GM12878 (cell line): ENCODE data around the gene MAPRE3. TPM values are rescaled to one million over a fixed set of nuclear protein-coding genes. Genes with fewer than 3 reads are reported as not detected.

Experiments used
- ATAC-seq: fragments of 200-7000 bp; cut with Tn5 transposase; 3 replicates; pipeline ENCODE4 v1.9.1; 2020; ENCODE audit warnings: mild to moderate bottlenecking, moderate library complexity
- BruUV-seq: library from RNA; stranded (reverse); fragments of 400-500 nt; replicated peaks from 2 replicates; lab custom pipeline; 2021; lab: Mats Ljungman, UMichigan
- CTCF ChIA-PET: fragments of 300-600 bp; sonication (Branson Sonifier 250); formaldehyde crosslinking; extraction: SDS; loops from one replicate; lab custom pipeline; 2021; ENCODE audit warnings: inconsistent platforms; lab: Yijun Ruan, JAX
- POLR2A ChIA-PET: fragments of 350-600 bp; formaldehyde crosslinking; extraction: SDS; loops from one replicate; lab custom pipeline; 2021; ENCODE audit warnings: inconsistent platforms; lab: Charles Lee
- RAD21 ChIA-PET: fragments of 300-600 bp; sonication (Branson Sonifier 250); formaldehyde crosslinking; loops from one replicate; lab custom pipeline; 2023; ENCODE audit warnings: antibody characterized with exemption; ENCODE audit not compliant: unreplicated experiment; lab: Charles Lee
- SMC1A ChIA-PET: fragments of 300-600 bp; sonication (Branson Sonifier 250); formaldehyde crosslinking; loops from one replicate; lab custom pipeline; 2023; ENCODE audit not compliant: unreplicated experiment, uncharacterized antibody; lab: Charles Lee
- DNase-seq: peaks from one replicate; pipeline ENCODE4 v3.0.0-alpha.2; 2011; ENCODE audit warnings: low read depth, low spot score
- FAIRE-seq: peaks from 3 replicates; lab custom pipeline; 2011; peaks lifted over from hg19 to GRCh38; lab: Jason Lieb, UNC
- H2AFZ ChIP-seq: 2 replicates; pipeline ENCODE4 v1.6.0; 2011; ENCODE audit warnings: low read depth, low read length, control low read depth; ENCODE audit not compliant: control insufficient read depth
- H3K27ac ChIP-seq: 2 replicates; pipeline ENCODE4 v1.5.1; 2011; ENCODE audit warnings: control low read depth; ENCODE audit not compliant: control insufficient read depth, insufficient read depth
- H3K27me3 ChIP-seq, 2 experiments: replicated peaks in 1 of 2; 2 replicates each; pipeline versions ENCODE4 v1.6.0 to v1.6.1; 2011; ENCODE audit warnings: low read length in 1 of 2; ENCODE audit not compliant: control insufficient read depth in 2 of 2, insufficient read depth in 2 of 2
- H3K36me3 ChIP-seq, 2 experiments: 2 replicates each; pipeline ENCODE4 v1.5.1; 2011; ENCODE audit warnings: low read length in 1 of 2; ENCODE audit not compliant: control insufficient read depth in 2 of 2, insufficient read depth in 2 of 2
- H3K4me1 ChIP-seq: 2 replicates; pipeline ENCODE4 v1.6.1; 2011; ENCODE audit warnings: mild to moderate bottlenecking, low read length, moderate library complexity, mixed read lengths; ENCODE audit not compliant: control insufficient read depth, insufficient read depth
- H3K4me2 ChIP-seq: 2 replicates; pipeline ENCODE4 v1.6.0; 2011; ENCODE audit warnings: control low read depth; ENCODE audit not compliant: control insufficient read depth, insufficient read depth
- H3K4me3 ChIP-seq: fragments of 200-600 bp; sonication (generic); 2 replicates; pipeline ENCODE4 v1.5.1; 2016
- H3K79me2 ChIP-seq: 2 replicates; pipeline ENCODE4 v1.6.0; 2011; ENCODE audit warnings: low read length; ENCODE audit not compliant: control insufficient read depth, insufficient read depth
- H3K9ac ChIP-seq: 2 replicates; pipeline ENCODE4 v1.8.0; 2011; ENCODE audit warnings: low read length, control low read depth, mixed read lengths; ENCODE audit not compliant: control insufficient read depth, insufficient read depth
- H3K9me3 ChIP-seq: replicated peaks from 3 replicates; pipeline ENCODE4 v1.5.1; 2011; ENCODE audit warnings: mild to moderate bottlenecking, low read length; ENCODE audit not compliant: control insufficient read depth, insufficient read depth
- H4K20me1 ChIP-seq: 2 replicates; pipeline ENCODE4 v1.6.0; 2011; ENCODE audit not compliant: control insufficient read depth, insufficient read depth
- CBX5 ChIP-seq: sonication (generic); IDR thresholded peaks from 2 replicates; pipeline ENCODE4 v1.6.1; 2016; ENCODE audit warnings: low read depth, moderate library complexity, mild to moderate bottlenecking, inconsistent platforms
- CREM ChIP-seq: IDR thresholded peaks from 2 replicates; pipeline ENCODE4 v1.6.1; 2014; ENCODE audit warnings: antibody characterized with exemption, low read depth
- HDAC2 ChIP-seq: fragments of 200-600 bp; sonication (generic); IDR thresholded peaks from 2 replicates; pipeline ENCODE4 v1.6.1; 2017
- JUND ChIP-seq: IDR thresholded peaks from 2 replicates; pipeline ENCODE4 v1.6.1; 2012; ENCODE audit warnings: low read depth, mild to moderate bottlenecking, low read length, improper control_type of control experiment, moderate library complexity
- KAT2A ChIP-seq: conservative IDR thresholded peaks from 2 replicates; pipeline ENCODE4 v1.6.1; 2011; ENCODE audit warnings: low read depth, low read length; ENCODE audit not compliant: control insufficient read depth
- MTA2 ChIP-seq: fragments of 450-650 bp; IDR thresholded peaks from 2 replicates; pipeline ENCODE4 v1.6.1; 2016; ENCODE audit warnings: low read depth, mild to moderate bottlenecking, moderate library complexity
- POLR2AphosphoS2 ChIP-seq: IDR thresholded peaks from 2 replicates; pipeline ENCODE4 v1.6.1; 2011; ENCODE audit warnings: low read depth, mild to moderate bottlenecking, low read length, improper control_type of control experiment, moderate library complexity
- STAT1 ChIP-seq: fragments of 450-650 bp; conservative IDR thresholded peaks from 2 replicates; pipeline ENCODE4 v1.6.1; 2014; ENCODE audit warnings: antibody characterized with exemption, mild to moderate bottlenecking
- SUZ12 ChIP-seq: fragments of 200-600 bp; sonication (generic); IDR thresholded peaks from one replicate; pipeline ENCODE4 v1.6.1; 2018; ENCODE audit warnings: antibody characterized with exemption, mild to moderate bottlenecking; ENCODE audit not compliant: unreplicated experiment
- TBL1XR1 ChIP-seq: IDR thresholded peaks from 2 replicates; pipeline ENCODE4 v1.6.1; 2012; ENCODE audit warnings: low read depth, low read length, improper control_type of control experiment
- TCF12 ChIP-seq: IDR thresholded peaks from 2 replicates; pipeline ENCODE4 v1.6.1; 2011; ENCODE audit warnings: low read depth, mild to moderate bottlenecking, low read length
- TCF3 ChIP-seq: IDR thresholded peaks from 2 replicates; pipeline ENCODE4 v1.6.1; 2012; ENCODE audit warnings: low read depth, mild to moderate bottlenecking, low read length, borderline replicate concordance; ENCODE audit not compliant: insufficient read depth
- WRNIP1 ChIP-seq: IDR thresholded peaks from 2 replicates; pipeline ENCODE4 v1.6.1; 2011; ENCODE audit warnings: low read depth, low read length, improper control_type of control experiment, borderline replicate concordance
- WGBS: methylation state at CpG from one replicate; pipeline ENCODE4 v1.1.6; 2016; ENCODE audit warnings: low lambda C conversion rate; ENCODE audit not compliant: insufficient replicate concordance, insufficient coverage; ENCODE audit errors: missing lambda C conversion rate; 5-methylcytosine and 5-hydroxymethylcytosine counted together
- in situ Hi-C: fragments of 300-500 bp; cut with MboI; formaldehyde crosslinking; loops from 9 replicates; pipeline ENCODE4 v1.14.3; 2018; ENCODE audit warnings: mixed read lengths
- intact Hi-C: fragments of 100-400 bp; cut with micrococcal nuclease; formaldehyde crosslinking; loops from one replicate; pipeline ENCODE4 v1.14.2; 2022; ENCODE audit not compliant: unreplicated experiment
- polyA plus RNA-seq, 11 experiments: library from polyadenylated mRNA; depleted of rRNA in 4 of 11; unstranded in 6 of 11; stranded (reverse) in 5 of 11; fragments of >200 nt; fragmentation: Nextera tagmentation in 4 of 11; fragmentation: Illumina TruSeq in 1 of 11; extraction: Ambion mirVana in 4 of 11; extraction: Trizol in 1 of 11; gene quantifications; 1 replicate in 1 of 11; 2 replicates in 10 of 11; pipeline versions ENCODE4 v1.2.1 to v1.2.3, GENCODE V29; 2011 to 2016; ENCODE audit warnings: inconsistent platforms in 2 of 11, missing spikeins in 2 of 11, low read depth in 1 of 11
- total RNA-seq, 4 experiments: library from RNA; depleted of rRNA in 3 of 4; stranded (reverse); fragments of >200 nt in 3 of 4; fragmentation: Illumina TruSeq in 1 of 4; extraction: Trizol in 1 of 4; gene quantifications; 2 replicates each; pipeline versions ENCODE4 v1.2.1 to v1.2.3, GENCODE V29; 2013 to 2021
- TF ChIP-seq, protein P1 (sequence below): fragments of 450-650 bp; IDR thresholded peaks from 2 replicates; pipeline ENCODE4 v1.6.1; 2018; ENCODE audit warnings: mild to moderate bottlenecking, low read depth, moderate library complexity; ENCODE audit not compliant: partially characterized antibody
- TF ChIP-seq, protein P2 (sequence below): IDR thresholded peaks from 2 replicates; pipeline ENCODE4 v1.6.1; 2011; ENCODE audit warnings: borderline replicate concordance, low read depth, mild to moderate bottlenecking, moderate library complexity, low read length; ENCODE audit not compliant: insufficient read depth, poor library complexity, severe bottlenecking
- TF ChIP-seq, protein P3 (sequence below): fragments of 450-650 bp; IDR thresholded peaks from 2 replicates; pipeline ENCODE4 v1.6.1; 2017; ENCODE audit warnings: borderline replicate concordance

MAPRE3 gene
- total and polyA plus RNA-seq, 10 of the 15 experiments (the other 5 are each of a cell fraction or from before 2014, with no cell fraction given): 0.03 to 1.3 (median 0.73) TPM; not detected in 1

DNA sequence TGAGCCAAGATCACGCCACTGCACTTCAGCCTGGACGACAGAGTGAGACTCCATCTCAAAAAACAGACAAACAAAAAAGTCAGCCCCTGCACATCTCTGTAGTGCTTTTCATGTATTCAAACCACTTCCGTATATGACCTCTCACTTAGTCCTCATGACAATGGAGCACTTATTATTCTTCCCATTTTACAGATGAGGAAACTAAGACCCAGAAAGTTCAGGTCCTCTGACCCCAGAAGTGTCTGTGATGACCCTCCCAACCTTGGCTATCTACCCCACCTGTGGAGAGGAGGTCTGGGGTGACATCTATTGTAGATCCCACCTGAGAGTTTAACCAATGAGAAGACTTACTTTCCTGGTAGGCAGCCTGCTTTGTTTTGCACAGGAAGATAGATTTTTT is 21.6 kb upstream of the MAPRE3 start:
- H3K36me3 ChIP-seq: no peaks in the 10 kb centered on the region
- ATAC-seq: no peak
- H3K9me3 ChIP-seq: no peaks in the 10 kb centered on the region
- ChIA-PET SMC1A (no interaction called here), RAD21 (no interaction called here), CTCF (no interaction called here), POLR2A (no interaction called here)
- H4K20me1 ChIP-seq: no peaks in the 10 kb centered on the region
- in situ Hi-C loops (no loop called here), intact Hi-C loops (no loop called here)
- peaks cover 2 to 3% of the 10 kb centered on the region in 2 experiments; a peak in 2 of 4 replicates for H3K27me3 ChIP-seq
- no peak for TF ChIP-seq CBX5
- TF ChIP-seq WRNIP1: no peak
- no peak for TF ChIP-seq STAT1
- no peak for TF ChIP-seq TCF3
- TF ChIP-seq, protein P1, sequence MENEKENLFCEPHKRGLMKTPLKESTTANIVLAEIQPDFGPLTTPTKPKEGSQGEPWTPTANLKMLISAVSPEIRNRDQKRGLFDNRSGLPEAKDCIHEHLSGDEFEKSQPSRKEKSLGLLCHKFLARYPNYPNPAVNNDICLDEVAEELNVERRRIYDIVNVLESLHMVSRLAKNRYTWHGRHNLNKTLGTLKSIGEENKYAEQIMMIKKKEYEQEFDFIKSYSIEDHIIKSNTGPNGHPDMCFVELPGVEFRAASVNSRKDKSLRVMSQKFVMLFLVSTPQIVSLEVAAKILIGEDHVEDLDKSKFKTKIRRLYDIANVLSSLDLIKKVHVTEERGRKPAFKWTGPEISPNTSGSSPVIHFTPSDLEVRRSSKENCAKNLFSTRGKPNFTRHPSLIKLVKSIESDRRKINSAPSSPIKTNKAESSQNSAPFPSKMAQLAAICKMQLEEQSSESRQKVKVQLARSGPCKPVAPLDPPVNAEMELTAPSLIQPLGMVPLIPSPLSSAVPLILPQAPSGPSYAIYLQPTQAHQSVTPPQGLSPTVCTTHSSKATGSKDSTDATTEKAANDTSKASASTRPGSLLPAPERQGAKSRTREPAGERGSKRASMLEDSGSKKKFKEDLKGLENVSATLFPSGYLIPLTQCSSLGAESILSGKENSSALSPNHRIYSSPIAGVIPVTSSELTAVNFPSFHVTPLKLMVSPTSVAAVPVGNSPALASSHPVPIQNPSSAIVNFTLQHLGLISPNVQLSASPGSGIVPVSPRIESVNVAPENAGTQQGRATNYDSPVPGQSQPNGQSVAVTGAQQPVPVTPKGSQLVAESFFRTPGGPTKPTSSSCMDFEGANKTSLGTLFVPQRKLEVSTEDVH: no peak
- TF ChIP-seq, protein P2, sequence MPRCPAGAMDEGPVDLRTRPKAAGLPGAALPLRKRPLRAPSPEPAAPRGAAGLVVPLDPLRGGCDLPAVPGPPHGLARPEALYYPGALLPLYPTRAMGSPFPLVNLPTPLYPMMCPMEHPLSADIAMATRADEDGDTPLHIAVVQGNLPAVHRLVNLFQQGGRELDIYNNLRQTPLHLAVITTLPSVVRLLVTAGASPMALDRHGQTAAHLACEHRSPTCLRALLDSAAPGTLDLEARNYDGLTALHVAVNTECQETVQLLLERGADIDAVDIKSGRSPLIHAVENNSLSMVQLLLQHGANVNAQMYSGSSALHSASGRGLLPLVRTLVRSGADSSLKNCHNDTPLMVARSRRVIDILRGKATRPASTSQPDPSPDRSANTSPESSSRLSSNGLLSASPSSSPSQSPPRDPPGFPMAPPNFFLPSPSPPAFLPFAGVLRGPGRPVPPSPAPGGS: no peak
- no peak for TF ChIP-seq CREM
- no peak for TF ChIP-seq MTA2
- TF ChIP-seq JUND: no peak
- TF ChIP-seq KAT2A: no peak
- no peak for TF ChIP-seq TCF12
- no peak for TF ChIP-seq HDAC2
- TF ChIP-seq SUZ12: no peak
- TF ChIP-seq POLR2AphosphoS2: no peak
- no peak for TF ChIP-seq TBL1XR1
- TF ChIP-seq, protein P3, sequence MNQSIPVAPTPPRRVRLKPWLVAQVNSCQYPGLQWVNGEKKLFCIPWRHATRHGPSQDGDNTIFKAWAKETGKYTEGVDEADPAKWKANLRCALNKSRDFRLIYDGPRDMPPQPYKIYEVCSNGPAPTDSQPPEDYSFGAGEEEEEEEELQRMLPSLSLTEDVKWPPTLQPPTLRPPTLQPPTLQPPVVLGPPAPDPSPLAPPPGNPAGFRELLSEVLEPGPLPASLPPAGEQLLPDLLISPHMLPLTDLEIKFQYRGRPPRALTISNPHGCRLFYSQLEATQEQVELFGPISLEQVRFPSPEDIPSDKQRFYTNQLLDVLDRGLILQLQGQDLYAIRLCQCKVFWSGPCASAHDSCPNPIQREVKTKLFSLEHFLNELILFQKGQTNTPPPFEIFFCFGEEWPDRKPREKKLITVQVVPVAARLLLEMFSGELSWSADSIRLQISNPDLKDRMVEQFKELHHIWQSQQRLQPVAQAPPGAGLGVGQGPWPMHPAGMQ: no peak
- no peaks in the 10 kb centered on the region for H3K79me2 ChIP-seq
- no peak overlapping the region for H3K4me3 ChIP-seq
- H3K27ac ChIP-seq: no peak overlapping the region
- no peak for DNase-seq
- H3K4me2 ChIP-seq: no peak overlapping the region
- no peak overlapping the region for H2AFZ ChIP-seq
- H3K9ac ChIP-seq: no peak overlapping the region
- FAIRE-seq: no peak
- BruUV-seq: no TSS peak
- H3K4me1 ChIP-seq: no peaks in the 10 kb centered on the region
- WGBS: 31% methylated on average over 3 of the region's 3 CpGs
